ENCODE results near the gene OR4K1. TPM values are rescaled to one million over a fixed set of nuclear protein-coding genes. Genes with fewer than 3 reads are reported as not detected.

OR4K1 gene
- not detected for total RNA-seq
- long read RNA-seq = 0 reads

DNA sequence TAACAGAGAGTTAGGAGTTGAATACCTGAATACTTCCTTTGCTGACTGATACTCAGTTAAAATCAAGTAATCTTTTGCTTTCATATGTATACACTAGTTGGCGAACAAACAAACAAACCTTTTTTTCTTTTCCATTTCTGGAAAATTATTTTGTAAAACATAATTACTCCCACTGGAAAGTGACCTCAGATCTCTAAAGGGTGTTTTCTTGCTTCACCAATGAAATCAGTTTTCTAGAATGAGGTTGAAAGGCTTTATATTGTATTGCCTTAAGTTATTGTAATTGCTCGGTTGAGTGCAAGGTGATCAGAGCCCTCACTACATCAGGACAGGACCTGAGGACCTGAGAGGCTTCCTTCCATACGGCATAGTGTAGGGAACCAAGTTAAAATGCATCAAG is at the start of gene OR4K1:
TSS of gene OR4K1 (plus strand) at position 301 of the 400 bp plus-strand sequence. CDS start 4,750 bp downstream, outside the sequence.
- no peaks in the 10 kb centered on the region for H3K9me3 ChIP-seq
- DNase-seq (no peak), ATAC-seq (no peak)
- H3K27ac ChIP-seq = no peak within 1 kb of the TSS
- no peak within 1 kb of the TSS for H3K4me3 ChIP-seq
- H3K27me3 ChIP-seq (ENCODE audit: low read depth) = no peaks in the 10 kb centered on the region
- TF ChIP-seq, protein P1, sequence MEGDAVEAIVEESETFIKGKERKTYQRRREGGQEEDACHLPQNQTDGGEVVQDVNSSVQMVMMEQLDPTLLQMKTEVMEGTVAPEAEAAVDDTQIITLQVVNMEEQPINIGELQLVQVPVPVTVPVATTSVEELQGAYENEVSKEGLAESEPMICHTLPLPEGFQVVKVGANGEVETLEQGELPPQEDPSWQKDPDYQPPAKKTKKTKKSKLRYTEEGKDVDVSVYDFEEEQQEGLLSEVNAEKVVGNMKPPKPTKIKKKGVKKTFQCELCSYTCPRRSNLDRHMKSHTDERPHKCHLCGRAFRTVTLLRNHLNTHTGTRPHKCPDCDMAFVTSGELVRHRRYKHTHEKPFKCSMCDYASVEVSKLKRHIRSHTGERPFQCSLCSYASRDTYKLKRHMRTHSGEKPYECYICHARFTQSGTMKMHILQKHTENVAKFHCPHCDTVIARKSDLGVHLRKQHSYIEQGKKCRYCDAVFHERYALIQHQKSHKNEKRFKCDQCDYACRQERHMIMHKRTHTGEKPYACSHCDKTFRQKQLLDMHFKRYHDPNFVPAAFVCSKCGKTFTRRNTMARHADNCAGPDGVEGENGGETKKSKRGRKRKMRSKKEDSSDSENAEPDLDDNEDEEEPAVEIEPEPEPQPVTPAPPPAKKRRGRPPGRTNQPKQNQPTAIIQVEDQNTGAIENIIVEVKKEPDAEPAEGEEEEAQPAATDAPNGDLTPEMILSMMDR (IDR thresholded peaks at IDR 0.05) = no peak
- no peaks in the 10 kb centered on the region for H3K36me3 ChIP-seq
- no peaks in the 10 kb centered on the region for H3K4me1 ChIP-seq
- intact Hi-C loops (cut with DNase I) = no loop called here

GRCh38 chr14:19895282-19895681 is 35.4 kb upstream of the OR4K1 start:
- no peaks in the 10 kb centered on the region for H3K27me3 ChIP-seq (ENCODE audit: low read depth)
- H3K4me3 ChIP-seq = no peak overlapping the region
- intact Hi-C loops (cut with DNase I) = no loop called here
- H3K9me3 ChIP-seq = peaks cover 46% of the 10 kb centered on the region
- TF ChIP-seq, protein P1 (IDR thresholded peaks at IDR 0.05) = no peak
- no peak overlapping the region for H3K27ac ChIP-seq
- H3K4me1 ChIP-seq = no peaks in the 10 kb centered on the region
- H3K36me3 ChIP-seq = no peaks in the 10 kb centered on the region
- ATAC-seq (peak; percentile 13 to 26), DNase-seq (no peak)

DNA sequence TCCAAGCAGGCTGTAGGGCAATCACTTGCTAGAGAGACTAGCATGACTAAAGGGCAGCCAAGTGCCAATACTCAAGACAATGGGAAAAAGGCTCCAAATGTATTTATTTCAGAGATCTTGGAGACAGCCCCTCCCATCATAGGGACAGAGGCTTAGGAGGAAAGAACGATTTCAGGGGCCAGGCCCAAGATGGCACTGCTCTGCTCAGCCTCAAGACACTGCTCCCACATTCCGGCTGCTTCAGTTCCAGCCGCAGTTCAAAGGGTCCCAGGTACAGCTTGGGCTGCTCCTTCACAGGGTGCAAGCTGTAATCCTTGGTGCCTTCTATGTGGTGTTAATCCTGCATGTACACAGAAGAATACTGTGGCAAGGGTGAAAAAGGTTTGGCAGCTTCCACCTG is 29.7 kb upstream of the OR4K1 start:
- H3K27ac ChIP-seq = no peak overlapping the region
- peak; percentile 3 to 36 for ATAC-seq
- no peak for DNase-seq
- TF ChIP-seq, protein P1 (IDR thresholded peaks at IDR 0.05) = no peak
- H3K4me1 ChIP-seq = no peaks in the 10 kb centered on the region
- no peaks in the 10 kb centered on the region for H3K36me3 ChIP-seq
- H3K9me3 ChIP-seq = peaks cover 18% of the 10 kb centered on the region
- no peaks in the 10 kb centered on the region for H3K27me3 ChIP-seq (ENCODE audit: low read depth)
- H3K4me3 ChIP-seq = no peak overlapping the region
- intact Hi-C loops (cut with DNase I) = no loop called here

DNA sequence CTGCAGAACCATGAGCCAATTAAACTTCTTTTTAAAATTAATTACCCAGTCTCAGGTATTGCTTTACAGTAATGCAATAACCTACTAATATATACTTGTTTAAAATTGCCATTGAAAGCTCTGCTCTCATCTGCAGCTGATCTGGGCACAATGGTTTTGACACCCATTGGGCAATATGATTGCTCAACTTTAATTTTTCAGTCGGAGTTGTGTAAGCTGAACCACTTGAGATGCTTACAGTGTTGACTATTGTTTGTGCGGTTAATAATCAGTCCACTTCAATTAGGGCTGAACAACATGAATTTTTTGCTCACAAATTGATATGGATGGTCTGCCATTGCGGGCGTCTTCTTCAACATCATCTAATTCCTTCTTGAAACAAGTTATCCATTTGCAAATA is 28.3 kb upstream of the OR4K1 start:
- DNase-seq (no peak), ATAC-seq (peak in 1 of 2 donors; percentile 68)
- no peaks in the 10 kb centered on the region for H3K36me3 ChIP-seq
- H3K4me1 ChIP-seq = no peaks in the 10 kb centered on the region
- intact Hi-C loops (cut with DNase I) = no loop called here
- H3K4me3 ChIP-seq = no peak overlapping the region
- TF ChIP-seq, protein P1 (IDR thresholded peaks at IDR 0.05) = no peak
- no peaks in the 10 kb centered on the region for H3K27me3 ChIP-seq (ENCODE audit: low read depth)
- peaks cover 4% of the 10 kb centered on the region for H3K9me3 ChIP-seq
- no peak overlapping the region for H3K27ac ChIP-seq

- Histone ChIP-seq H3K4me3 (no peak overlapping the region), H3K36me3 (no peaks in the 10 kb centered on the region), H3K4me1 (no peaks in the 10 kb centered on the region), H3K27me3 (ENCODE audit: low read depth) (no peaks in the 10 kb centered on the region), H3K9me3 (peaks cover 4% of the 10 kb centered on the region), H3K27ac (no peak overlapping the region)
- no peak for ATAC-seq
- no peak for DNase-seq
- intact Hi-C loops (cut with DNase I) = no loop called here
- TF ChIP-seq, protein P1 (IDR thresholded peaks at IDR 0.05) = no peak
Measured at GRCh38 chr14:19906665-19907064, 24.1 kb upstream of the OR4K1 start.

GRCh38 chr14:19911114-19911513 is 19.6 kb upstream of the OR4K1 start:
- TF ChIP-seq, protein P1 (IDR thresholded peaks at IDR 0.05) = no peak
- Histone ChIP-seq H3K9me3 (peaks cover 4% of the 10 kb centered on the region), H3K4me1 (no peaks in the 10 kb centered on the region), H3K36me3 (no peaks in the 10 kb centered on the region), H3K4me3 (no peak overlapping the region), H3K27ac (no peak overlapping the region), H3K27me3 (ENCODE audit: low read depth) (no peaks in the 10 kb centered on the region)
- no peak for DNase-seq
- intact Hi-C loops (cut with DNase I) = no loop called here
- ATAC-seq = peak in 1 of 2 donors; percentile 42
